GM12878 (cell line): ENCODE results near the gene LRRC7. TPM values are rescaled to one million over a fixed set of nuclear protein-coding genes. Genes with fewer than 3 reads are reported as not detected.

Experiments used
- ATAC-seq: fragments of 200-7000 bp; cut with Tn5 transposase; 3 replicates; pipeline ENCODE4 v1.9.1; 2020; ENCODE audit warnings: mild to moderate bottlenecking, moderate library complexity
- BruUV-seq: library from RNA; stranded (reverse); fragments of 400-500 nt; replicated peaks from 2 replicates; lab custom pipeline; 2021; lab: Mats Ljungman, UMichigan
- CTCF ChIA-PET: fragments of 300-600 bp; sonication (Branson Sonifier 250); formaldehyde crosslinking; extraction: SDS; loops from one replicate; lab custom pipeline; 2021; ENCODE audit warnings: inconsistent platforms; lab: Yijun Ruan, JAX
- POLR2A ChIA-PET: fragments of 350-600 bp; formaldehyde crosslinking; extraction: SDS; loops from one replicate; lab custom pipeline; 2021; ENCODE audit warnings: inconsistent platforms; lab: Charles Lee
- RAD21 ChIA-PET: fragments of 300-600 bp; sonication (Branson Sonifier 250); formaldehyde crosslinking; loops from one replicate; lab custom pipeline; 2023; ENCODE audit warnings: antibody characterized with exemption; ENCODE audit not compliant: unreplicated experiment; lab: Charles Lee
- SMC1A ChIA-PET: fragments of 300-600 bp; sonication (Branson Sonifier 250); formaldehyde crosslinking; loops from one replicate; lab custom pipeline; 2023; ENCODE audit not compliant: unreplicated experiment, uncharacterized antibody; lab: Charles Lee
- DNase-seq: peaks from one replicate; pipeline ENCODE4 v3.0.0-alpha.2; 2011; ENCODE audit warnings: low read depth, low spot score
- FAIRE-seq: peaks from 3 replicates; lab custom pipeline; 2011; peaks lifted over from hg19 to GRCh38; lab: Jason Lieb, UNC
- H2AFZ ChIP-seq: 2 replicates; pipeline ENCODE4 v1.6.0; 2011; ENCODE audit warnings: low read depth, low read length, control low read depth; ENCODE audit not compliant: control insufficient read depth
- H3K27ac ChIP-seq: 2 replicates; pipeline ENCODE4 v1.5.1; 2011; ENCODE audit warnings: control low read depth; ENCODE audit not compliant: control insufficient read depth, insufficient read depth
- H3K27me3 ChIP-seq, 2 experiments: replicated peaks in 1 of 2; 2 replicates each; pipeline versions ENCODE4 v1.6.0 to v1.6.1; 2011; ENCODE audit warnings: low read length in 1 of 2; ENCODE audit not compliant: control insufficient read depth in 2 of 2, insufficient read depth in 2 of 2
- H3K36me3 ChIP-seq, 2 experiments: 2 replicates each; pipeline ENCODE4 v1.5.1; 2011; ENCODE audit warnings: low read length in 1 of 2; ENCODE audit not compliant: control insufficient read depth in 2 of 2, insufficient read depth in 2 of 2
- H3K4me1 ChIP-seq: 2 replicates; pipeline ENCODE4 v1.6.1; 2011; ENCODE audit warnings: mild to moderate bottlenecking, low read length, moderate library complexity, mixed read lengths; ENCODE audit not compliant: control insufficient read depth, insufficient read depth
- H3K4me2 ChIP-seq: 2 replicates; pipeline ENCODE4 v1.6.0; 2011; ENCODE audit warnings: control low read depth; ENCODE audit not compliant: control insufficient read depth, insufficient read depth
- H3K4me3 ChIP-seq: fragments of 200-600 bp; sonication (generic); 2 replicates; pipeline ENCODE4 v1.5.1; 2016
- H3K79me2 ChIP-seq: 2 replicates; pipeline ENCODE4 v1.6.0; 2011; ENCODE audit warnings: low read length; ENCODE audit not compliant: control insufficient read depth, insufficient read depth
- H3K9ac ChIP-seq: 2 replicates; pipeline ENCODE4 v1.8.0; 2011; ENCODE audit warnings: low read length, control low read depth, mixed read lengths; ENCODE audit not compliant: control insufficient read depth, insufficient read depth
- H3K9me3 ChIP-seq: replicated peaks from 3 replicates; pipeline ENCODE4 v1.5.1; 2011; ENCODE audit warnings: mild to moderate bottlenecking, low read length; ENCODE audit not compliant: control insufficient read depth, insufficient read depth
- H4K20me1 ChIP-seq: 2 replicates; pipeline ENCODE4 v1.6.0; 2011; ENCODE audit not compliant: control insufficient read depth, insufficient read depth
- BCL11A ChIP-seq: IDR thresholded peaks from 2 replicates; pipeline ENCODE4 v1.6.1; 2011; ENCODE audit warnings: low read depth, low read length
- MYB ChIP-seq: fragments of 150-350 bp; IDR thresholded peaks from 2 replicates; pipeline ENCODE4 v1.6.1; 2014; ENCODE audit warnings: mild to moderate bottlenecking, low read depth, low read length, borderline replicate concordance
- MYC ChIP-seq: IDR thresholded peaks from 2 replicates; pipeline ENCODE4 v1.6.1; 2011; ENCODE audit warnings: mild to moderate bottlenecking, low read length, moderate library complexity, inconsistent platforms; ENCODE audit not compliant: insufficient read depth, insufficient replicate concordance, insufficient read length, severe bottlenecking
- NFXL1 ChIP-seq: fragments of 450-650 bp; IDR thresholded peaks from 2 replicates; pipeline ENCODE4 v1.6.1; 2017; ENCODE audit warnings: antibody characterized with exemption, mild to moderate bottlenecking, borderline replicate concordance
- RB1 ChIP-seq: fragments of 450-650 bp; formaldehyde crosslinking; IDR thresholded peaks from 2 replicates; pipeline ENCODE4 v1.6.1; 2017; ENCODE audit warnings: mild to moderate bottlenecking, borderline replicate concordance
- YBX1 ChIP-seq: fragments of 450-650 bp; IDR thresholded peaks from 2 replicates; pipeline ENCODE4 v1.6.1; 2016; ENCODE audit warnings: antibody characterized with exemption
- WGBS: methylation state at CpG from one replicate; pipeline ENCODE4 v1.1.6; 2016; ENCODE audit warnings: low lambda C conversion rate; ENCODE audit not compliant: insufficient replicate concordance, insufficient coverage; ENCODE audit errors: missing lambda C conversion rate; 5-methylcytosine and 5-hydroxymethylcytosine counted together
- in situ Hi-C: fragments of 300-500 bp; cut with MboI; formaldehyde crosslinking; loops from 9 replicates; pipeline ENCODE4 v1.14.3; 2018; ENCODE audit warnings: mixed read lengths
- intact Hi-C: fragments of 100-400 bp; cut with micrococcal nuclease; formaldehyde crosslinking; loops from one replicate; pipeline ENCODE4 v1.14.2; 2022; ENCODE audit not compliant: unreplicated experiment
- polyA plus RNA-seq, 11 experiments: library from polyadenylated mRNA; depleted of rRNA in 4 of 11; unstranded in 6 of 11; stranded (reverse) in 5 of 11; fragments of >200 nt; fragmentation: Nextera tagmentation in 4 of 11; fragmentation: Illumina TruSeq in 1 of 11; extraction: Ambion mirVana in 4 of 11; extraction: Trizol in 1 of 11; gene quantifications; 1 replicate in 1 of 11; 2 replicates in 10 of 11; pipeline versions ENCODE4 v1.2.1 to v1.2.3, GENCODE V29; 2011 to 2016; ENCODE audit warnings: inconsistent platforms in 2 of 11, missing spikeins in 2 of 11, low read depth in 1 of 11
- total RNA-seq, 4 experiments: library from RNA; depleted of rRNA in 3 of 4; stranded (reverse); fragments of >200 nt in 3 of 4; fragmentation: Illumina TruSeq in 1 of 4; extraction: Trizol in 1 of 4; gene quantifications; 2 replicates each; pipeline versions ENCODE4 v1.2.1 to v1.2.3, GENCODE V29; 2013 to 2021
- TF ChIP-seq, protein P1 (sequence below): IDR thresholded peaks from 2 replicates; pipeline ENCODE4 v1.6.1; 2012; ENCODE audit warnings: mild to moderate bottlenecking, low read depth, low read length
- TF ChIP-seq, protein P2 (sequence below): fragments of 450-650 bp; formaldehyde crosslinking; IDR thresholded peaks from 2 replicates; pipeline ENCODE4 v1.4.0; 2022; ENCODE audit warnings: mild to moderate bottlenecking, moderate library complexity

Gene LRRC7
- total and polyA plus RNA-seq, 10 of the 15 experiments (the other 5 are each of a cell fraction or from before 2014, with no cell fraction given): 0.05 to 1.4 (median 0.24) TPM; not detected in 5

DNA sequence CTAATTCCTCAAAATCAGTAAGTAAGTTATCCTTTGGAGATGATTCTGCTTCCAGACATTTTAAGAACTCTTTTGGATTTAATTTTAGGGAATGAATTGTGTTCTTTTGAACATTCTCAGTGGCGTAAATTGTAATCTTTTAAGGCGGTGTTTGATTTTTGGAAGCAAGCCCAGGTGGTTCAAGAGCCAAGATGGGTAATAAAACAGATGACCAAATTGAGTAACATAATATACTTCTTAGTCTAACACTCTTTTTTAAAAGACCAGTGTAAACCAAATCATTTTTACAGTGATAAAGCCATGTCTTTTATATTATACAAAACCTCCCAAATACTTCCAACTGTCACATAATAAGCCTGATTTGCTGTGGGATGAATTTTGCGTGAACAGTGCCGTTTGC is 503.9 kb downstream of the LRRC7 start:
- H3K27me3 ChIP-seq: no peaks in the 10 kb centered on the region
- CTCF ChIA-PET: no interaction called here
- H3K79me2 ChIP-seq: no peaks in the 10 kb centered on the region
- H2AFZ ChIP-seq: no peak overlapping the region
- H3K4me1 ChIP-seq: no peaks in the 10 kb centered on the region
- no TSS peak for BruUV-seq
- in situ Hi-C loops (no loop called here), intact Hi-C loops (no loop called here)
- SMC1A ChIA-PET: no interaction called here
- RAD21 ChIA-PET: no interaction called here
- POLR2A ChIA-PET: no interaction called here
- no peak overlapping the region for H3K4me3 ChIP-seq
- no peak for DNase-seq
- H4K20me1 ChIP-seq: no peaks in the 10 kb centered on the region
- H3K9me3 ChIP-seq: no peaks in the 10 kb centered on the region
- no peak for FAIRE-seq
- ATAC-seq: no peak
- H3K4me2 ChIP-seq: no peak overlapping the region
- WGBS: 43% methylated on average over 4 of the region's 4 CpGs
- no peaks in the 10 kb centered on the region for H3K36me3 ChIP-seq
- no peak overlapping the region for H3K9ac ChIP-seq
- H3K27ac ChIP-seq: no peak overlapping the region
- TF ChIP-seq MYC: no peak
- TF ChIP-seq RB1: no peak
- TF ChIP-seq YBX1: no peak
- no peak for TF ChIP-seq BCL11A
- TF ChIP-seq MYB: no peak
- TF ChIP-seq, protein P1, sequence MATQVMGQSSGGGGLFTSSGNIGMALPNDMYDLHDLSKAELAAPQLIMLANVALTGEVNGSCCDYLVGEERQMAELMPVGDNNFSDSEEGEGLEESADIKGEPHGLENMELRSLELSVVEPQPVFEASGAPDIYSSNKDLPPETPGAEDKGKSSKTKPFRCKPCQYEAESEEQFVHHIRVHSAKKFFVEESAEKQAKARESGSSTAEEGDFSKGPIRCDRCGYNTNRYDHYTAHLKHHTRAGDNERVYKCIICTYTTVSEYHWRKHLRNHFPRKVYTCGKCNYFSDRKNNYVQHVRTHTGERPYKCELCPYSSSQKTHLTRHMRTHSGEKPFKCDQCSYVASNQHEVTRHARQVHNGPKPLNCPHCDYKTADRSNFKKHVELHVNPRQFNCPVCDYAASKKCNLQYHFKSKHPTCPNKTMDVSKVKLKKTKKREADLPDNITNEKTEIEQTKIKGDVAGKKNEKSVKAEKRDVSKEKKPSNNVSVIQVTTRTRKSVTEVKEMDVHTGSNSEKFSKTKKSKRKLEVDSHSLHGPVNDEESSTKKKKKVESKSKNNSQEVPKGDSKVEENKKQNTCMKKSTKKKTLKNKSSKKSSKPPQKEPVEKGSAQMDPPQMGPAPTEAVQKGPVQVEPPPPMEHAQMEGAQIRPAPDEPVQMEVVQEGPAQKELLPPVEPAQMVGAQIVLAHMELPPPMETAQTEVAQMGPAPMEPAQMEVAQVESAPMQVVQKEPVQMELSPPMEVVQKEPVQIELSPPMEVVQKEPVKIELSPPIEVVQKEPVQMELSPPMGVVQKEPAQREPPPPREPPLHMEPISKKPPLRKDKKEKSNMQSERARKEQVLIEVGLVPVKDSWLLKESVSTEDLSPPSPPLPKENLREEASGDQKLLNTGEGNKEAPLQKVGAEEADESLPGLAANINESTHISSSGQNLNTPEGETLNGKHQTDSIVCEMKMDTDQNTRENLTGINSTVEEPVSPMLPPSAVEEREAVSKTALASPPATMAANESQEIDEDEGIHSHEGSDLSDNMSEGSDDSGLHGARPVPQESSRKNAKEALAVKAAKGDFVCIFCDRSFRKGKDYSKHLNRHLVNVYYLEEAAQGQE: no peak
- no peak for TF ChIP-seq NFXL1
- TF ChIP-seq, protein P2, sequence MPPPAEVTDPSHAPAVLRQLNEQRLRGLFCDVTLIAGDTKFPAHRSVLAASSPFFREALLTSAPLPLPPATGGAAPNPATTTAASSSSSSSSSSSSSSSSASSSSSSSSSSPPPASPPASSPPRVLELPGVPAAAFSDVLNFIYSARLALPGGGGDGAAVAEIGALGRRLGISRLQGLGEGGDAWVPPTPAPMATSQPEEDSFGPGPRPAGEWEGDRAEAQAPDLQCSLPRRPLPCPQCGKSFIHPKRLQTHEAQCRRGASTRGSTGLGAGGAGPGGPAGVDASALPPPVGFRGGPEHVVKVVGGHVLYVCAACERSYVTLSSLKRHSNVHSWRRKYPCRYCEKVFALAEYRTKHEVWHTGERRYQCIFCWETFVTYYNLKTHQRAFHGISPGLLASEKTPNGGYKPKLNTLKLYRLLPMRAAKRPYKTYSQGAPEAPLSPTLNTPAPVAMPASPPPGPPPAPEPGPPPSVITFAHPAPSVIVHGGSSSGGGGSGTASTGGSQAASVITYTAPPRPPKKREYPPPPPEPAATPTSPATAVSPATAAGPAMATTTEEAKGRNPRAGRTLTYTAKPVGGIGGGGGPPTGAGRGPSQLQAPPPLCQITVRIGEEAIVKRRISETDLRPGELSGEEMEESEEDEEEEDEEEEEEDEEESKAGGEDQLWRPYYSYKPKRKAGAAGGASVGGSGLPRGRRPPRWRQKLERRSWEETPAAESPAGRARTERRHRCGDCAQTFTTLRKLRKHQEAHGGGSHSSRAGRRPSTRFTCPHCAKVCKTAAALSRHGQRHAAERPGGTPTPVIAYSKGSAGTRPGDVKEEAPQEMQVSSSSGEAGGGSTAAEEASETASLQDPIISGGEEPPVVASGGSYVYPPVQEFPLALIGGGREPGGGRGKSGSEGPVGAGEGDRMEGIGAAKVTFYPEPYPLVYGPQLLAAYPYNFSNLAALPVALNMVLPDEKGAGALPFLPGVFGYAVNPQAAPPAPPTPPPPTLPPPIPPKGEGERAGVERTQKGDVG: no peak
- TF ChIP-seq, all 136 proteins: peak for 0
